Right atrium auricular region (tissue), 2 donors: ENCODE measurements around the gene TCHH. TPM values are rescaled to one million over a fixed set of nuclear protein-coding genes. Genes with fewer than 3 reads are reported as not detected.

Experiments used
- DNase-seq: peaks from one replicate; pipeline ENCODE4 v3.0.0-alpha.2; 2019; ENCODE audit warnings: low spot score
- H3K27ac ChIP-seq, 2 donors: fragments of 200-600 bp; sonication (generic); 1 replicate in 1 of 2; 2 replicates in 1 of 2; pipeline ENCODE4 v1.5.1; 2016 to 2019
- H3K27me3 ChIP-seq, 2 donors: fragments of 200-600 bp; sonication (generic); one replicate each; pipeline versions ENCODE4 v1.5.1 to v1.6.0; 2017 to 2019
- H3K36me3 ChIP-seq: fragments of 200-600 bp; sonication (generic); one replicate; pipeline ENCODE4 v1.5.1; 2016
- H3K4me1 ChIP-seq, 2 donors: fragments of 200-600 bp; sonication (generic); one replicate each; pipeline versions ENCODE4 v1.5.1 to v1.6.0; 2017 to 2019
- H3K4me3 ChIP-seq, 2 donors: fragments of 200-600 bp; sonication (generic); 1 replicate in 1 of 2; 2 replicates in 1 of 2; pipeline ENCODE4 v1.5.1; 2017 to 2019; ENCODE audit warnings: mild to moderate bottlenecking in 1 of 2, moderate library complexity in 1 of 2
- H3K9me3 ChIP-seq, 2 donors: fragments of 200-600 bp; sonication (generic); one replicate each; pipeline ENCODE4 v1.5.1; 2019
- CTCF ChIP-seq, 2 donors: fragments of 200-600 bp; sonication (generic); IDR thresholded peaks; one replicate each; pipeline ENCODE4 v1.5.1; 2019; ENCODE audit warnings: antibody characterized with exemption in 2 of 2
- total RNA-seq, 2 donors: library from RNA; depleted of rRNA; stranded (reverse); fragments of >200 nt; gene quantifications; one replicate each; pipeline ENCODE4 v1.1.0, GENCODE V29; 2016

TCHH gene
- total RNA-seq, 2 donors from 2014 or later: 0.04 to 0.12 TPM

GRCh38 chr1:152143150-152143887 lies 28.1 kb upstream of the TCHH start:
- TF ChIP-seq CTCF (IDR thresholded peaks at IDR 0.05): no peak
- Histone ChIP-seq H3K27ac (no peak overlapping the region), H3K27me3 (no peaks in the 10 kb centered on the region), H3K36me3 (no peaks in the 10 kb centered on the region), H3K9me3 (peaks cover 0 to 9% of the 10 kb centered on the region in 2 donors), H3K4me3 (no peak overlapping the region), H3K4me1 (no peaks in the 10 kb centered on the region)
- DNase-seq: no peak

- Histone ChIP-seq H3K27ac (no peak overlapping the region), H3K9me3 (no peaks in the 10 kb centered on the region), H3K4me3 (no peak overlapping the region), H3K4me1 (no peaks in the 10 kb centered on the region), H3K27me3 (no peaks in the 10 kb centered on the region), H3K36me3 (no peaks in the 10 kb centered on the region)
- DNase-seq: no peak
- TF ChIP-seq CTCF (IDR thresholded peaks at IDR 0.05): peak; percentile 60 to 82
Measured at GRCh38 chr1:152141971-152142584, 26.8 kb upstream of the TCHH start.

- no peak for TF ChIP-seq CTCF (IDR thresholded peaks at IDR 0.05)
- H3K27me3 ChIP-seq: no peaks in the 10 kb centered on the region
Measured at GRCh38 chr1:152137215-152137614, 22.0 kb upstream of the TCHH start.

GRCh38 chr1:152130186-152130585 lies 14.9 kb upstream of the TCHH start:
- no peak overlapping the region for H3K4me3 ChIP-seq
- H3K27me3 ChIP-seq: no peaks in the 10 kb centered on the region
- H3K36me3 ChIP-seq: no peaks in the 10 kb centered on the region
- H3K9me3 ChIP-seq: peaks cover 0 to 21% of the 10 kb centered on the region in 2 donors
- H3K27ac ChIP-seq: no peak overlapping the region
- no peaks in the 10 kb centered on the region for H3K4me1 ChIP-seq
- no peak for DNase-seq
- no peak for TF ChIP-seq CTCF (IDR thresholded peaks at IDR 0.05)

More at GRCh38 chr1:152137215-152137614, 22.0 kb upstream of the TCHH start:
- peaks cover 0 to 19% of the 10 kb centered on the region in 2 donors for H3K9me3 ChIP-seq
- no peak overlapping the region for H3K27ac ChIP-seq
- H3K36me3 ChIP-seq: no peaks in the 10 kb centered on the region
- H3K4me3 ChIP-seq: no peak overlapping the region
- no peaks in the 10 kb centered on the region for H3K4me1 ChIP-seq
- DNase-seq: no peak

GRCh38 chr1:152127673-152128072 lies 12.4 kb upstream of the TCHH start:
- Histone ChIP-seq H3K27ac (no peak overlapping the region), H3K27me3 (no peaks in the 10 kb centered on the region), H3K4me3 (no peak overlapping the region), H3K36me3 (no peaks in the 10 kb centered on the region), H3K9me3 (peaks cover 0 to 6% of the 10 kb centered on the region in 2 donors), H3K4me1 (no peaks in the 10 kb centered on the region)
- no peak for TF ChIP-seq CTCF (IDR thresholded peaks at IDR 0.05)
- no peak for DNase-seq
